ENCODE data around the gene CDH4.

CDH4 gene

DNA sequence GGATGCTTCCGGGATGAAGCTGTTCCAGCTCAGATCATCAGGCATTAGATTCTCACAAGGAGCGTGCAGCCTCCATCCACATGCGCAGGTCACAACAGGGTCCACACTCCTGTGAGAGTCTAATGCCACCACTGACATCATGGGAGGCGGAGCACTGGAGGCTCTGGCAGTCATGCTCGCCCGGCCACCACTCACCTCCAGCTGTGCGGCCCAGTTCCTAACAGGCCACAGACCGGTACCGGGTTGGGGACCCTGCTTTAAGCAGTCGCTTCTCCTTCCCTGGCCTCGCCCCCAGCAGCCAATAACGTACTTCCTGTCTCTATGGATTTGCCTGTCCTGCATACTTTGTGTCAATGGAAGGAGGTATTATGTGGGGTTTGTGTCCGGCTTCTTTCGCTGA is 576.8 kb downstream of the CDH4 start:
- Histone ChIP-seq H3K27ac (ENCODE audit: extremely low read depth, low read depth, low read length) (no peak overlapping the region), H3K4me3 (ENCODE audit: low read depth, low read length) (no peak overlapping the region), H3K36me3 (ENCODE audit: control insufficient read depth in 2 of 2, insufficient read depth in 1 of 2, low read length in 2 of 2) (no peaks in the 10 kb centered on the region), H3K9me3 (ENCODE audit: control insufficient read depth, insufficient read depth, low read depth, low read length) (no peaks in the 10 kb centered on the region; the same call in 1 of the 2 replicates), H3K4me1 (ENCODE audit: control insufficient read depth, insufficient read depth, low read length) (no peaks in the 10 kb centered on the region)
- ChIA-PET POLR2A (no interaction called here), CTCF (no interaction called here)
- TF ChIP-seq ZNF707 (tag by site-specific recombination; IDR thresholded peaks at IDR 0.05) (no peak), ZNF658 (tag by site-specific recombination; IDR thresholded peaks at IDR 0.05) (no peak), ZNF354C (tag by site-specific recombination; IDR thresholded peaks at IDR 0.05; ENCODE audit: borderline replicate concordance, low read depth) (no peak), ZFP69B (tag by site-specific recombination; IDR thresholded peaks at IDR 0.05) (no peak), ZNF26 (tag by site-specific recombination; IDR thresholded peaks at IDR 0.05) (no peak), ZNF513 (tag by site-specific recombination; IDR thresholded peaks at IDR 0.05) (no peak), ZNF76 (tag by site-specific recombination; IDR thresholded peaks at IDR 0.05; ENCODE audit: borderline replicate concordance, low read depth) (no peak), ZEB2 (tag by site-specific recombination; IDR thresholded peaks at IDR 0.05) (no peak), ZNF701 (tag by site-specific recombination; IDR thresholded peaks at IDR 0.05) (no peak), ZNF473 (tag by site-specific recombination; IDR thresholded peaks at IDR 0.05) (no peak), ZBTB26 (tag by site-specific recombination; optimal IDR thresholded peaks at IDR 0.05) (no peak)

DNA sequence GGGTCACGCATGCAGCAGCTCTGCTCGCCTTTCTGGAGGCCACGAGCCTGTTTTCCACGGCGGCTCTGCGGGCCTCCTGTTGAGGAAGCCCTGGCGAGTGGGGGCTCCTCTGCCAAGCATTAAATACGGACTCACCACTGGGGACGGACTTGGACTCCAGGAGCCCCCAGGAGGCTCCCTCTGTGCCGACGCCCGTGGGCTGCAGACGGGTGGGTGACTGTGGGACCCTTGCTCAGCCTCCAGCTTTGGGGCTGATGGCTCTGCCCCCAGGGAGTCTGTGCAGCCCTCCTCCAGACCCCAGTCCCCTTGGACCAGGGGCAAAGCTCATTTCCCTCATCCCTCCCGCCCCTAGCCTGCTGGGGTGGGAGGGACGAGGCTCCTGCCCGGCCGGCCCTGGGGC is 577.5 kb downstream of the CDH4 start:
- ChIA-PET POLR2A (no interaction called here), CTCF (no interaction called here)
- Histone ChIP-seq H3K27ac (ENCODE audit: extremely low read depth, low read depth, low read length) (no peak overlapping the region), H3K4me1 (ENCODE audit: control insufficient read depth, insufficient read depth, low read length) (no peaks in the 10 kb centered on the region), H3K36me3 (ENCODE audit: control insufficient read depth in 2 of 2, insufficient read depth in 1 of 2, low read length in 2 of 2) (no peaks in the 10 kb centered on the region), H3K4me3 (ENCODE audit: low read depth, low read length) (no peak overlapping the region), H3K9me3 (ENCODE audit: control insufficient read depth, insufficient read depth, low read depth, low read length) (no peaks in the 10 kb centered on the region; the same call in 1 of the 2 replicates)
- no peak for TF ChIP-seq ZNF404 (tag by site-specific recombination; IDR thresholded peaks at IDR 0.05)
- TF ChIP-seq ZNF184 (tag by site-specific recombination; IDR thresholded peaks at IDR 0.05), result no peak
- TF ChIP-seq ZNF654 (tag by site-specific recombination; IDR thresholded peaks at IDR 0.05; ENCODE audit: low read depth), result no peak
- no peak for TF ChIP-seq ZBTB1 (tag by site-specific recombination; IDR thresholded peaks at IDR 0.05)
- no peak for TF ChIP-seq ZEB2 (tag by site-specific recombination; IDR thresholded peaks at IDR 0.05)
- no peak for TF ChIP-seq ZNF623 (tag by site-specific recombination; IDR thresholded peaks at IDR 0.05)
- TF ChIP-seq BCL11A (tag by site-specific recombination; IDR thresholded peaks at IDR 0.05; ENCODE audit: low read depth), result no peak
- TF ChIP-seq ZNF302 (tag by site-specific recombination; IDR thresholded peaks at IDR 0.05; ENCODE audit: low read depth), result no peak
- TF ChIP-seq SETDB1 (IDR thresholded peaks at IDR 0.05; ENCODE audit: insufficient read length, low read length), result no peak
- no peak for TF ChIP-seq ZNF501 (tag by site-specific recombination; IDR thresholded peaks at IDR 0.05)
- TF ChIP-seq ZNF660 (tag by site-specific recombination; IDR thresholded peaks at IDR 0.05), result no peak
- TF ChIP-seq TSHZ1 (tag by site-specific recombination; IDR thresholded peaks at IDR 0.05; ENCODE audit: borderline replicate concordance), result no peak
- no peak for TF ChIP-seq ZFP37 (tag by site-specific recombination; IDR thresholded peaks at IDR 0.05)
- TF ChIP-seq ZNF416 (tag by site-specific recombination; IDR thresholded peaks at IDR 0.05), result no peak
- no peak for TF ChIP-seq ZNF324 (tag by site-specific recombination; IDR thresholded peaks at IDR 0.05)
